ENCODE data around the gene DTYMK.

The DTYMK gene

DNA sequence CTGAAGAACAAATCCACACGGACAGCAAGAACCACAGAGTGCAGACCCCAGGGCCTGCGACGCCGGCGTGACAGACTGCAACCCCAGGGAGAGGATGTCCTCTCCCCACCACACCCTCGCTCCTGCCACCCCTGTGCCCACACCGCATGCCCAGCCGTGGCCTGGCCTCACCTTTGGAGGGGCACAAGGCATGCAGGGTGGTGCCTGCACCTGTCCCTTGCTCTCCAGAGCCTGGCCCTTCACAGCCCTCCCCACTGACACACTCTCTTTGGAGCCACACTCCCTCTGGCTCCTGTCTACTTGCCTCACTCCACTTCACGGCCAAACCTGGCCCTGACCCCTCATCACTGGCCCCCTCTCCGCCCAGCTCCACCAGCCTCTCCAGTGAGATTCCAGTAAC is 58.9 kb downstream of the DTYMK start:
- in situ Hi-C loops (cut with MboI; ENCODE audit: low sequenced_read_pairs), result no loop called here
